ENCODE measurements around the gene GADD45B.

The GADD45B gene

DNA sequence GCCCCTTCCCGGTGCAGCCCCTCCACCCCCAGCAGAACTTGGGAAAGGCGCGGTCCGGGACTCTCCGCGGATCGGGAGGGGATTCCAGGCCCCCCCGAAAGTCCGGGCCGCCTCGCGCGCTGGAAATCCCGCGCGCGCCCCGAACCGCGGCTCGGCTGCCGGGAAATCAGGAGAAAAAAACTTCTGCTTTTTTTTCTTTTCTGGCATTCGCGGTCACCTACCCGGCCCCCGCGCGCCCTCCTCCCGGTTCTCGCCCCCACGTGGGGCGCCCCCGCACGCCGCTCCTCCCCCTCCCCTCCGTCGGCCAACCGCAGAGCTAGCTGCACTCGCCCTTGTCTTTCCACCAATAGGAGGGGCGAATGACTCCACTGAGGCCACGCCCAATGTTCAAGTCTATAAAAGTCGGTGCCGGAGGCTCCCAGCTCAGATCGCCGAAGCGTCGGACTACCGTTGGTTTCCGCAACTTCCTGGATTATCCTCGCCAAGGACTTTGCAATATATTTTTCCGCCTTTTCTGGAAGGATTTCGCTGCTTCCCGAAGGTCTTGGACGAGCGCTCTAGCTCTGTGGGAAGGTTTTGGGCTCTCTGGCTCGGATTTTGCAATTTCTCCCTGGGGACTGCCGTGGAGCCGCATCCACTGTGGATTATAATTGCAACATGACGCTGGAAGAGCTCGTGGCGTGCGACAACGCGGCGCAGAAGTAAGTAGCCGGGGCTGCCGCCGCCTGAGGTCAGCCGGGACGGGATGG is at the start of gene GADD45B:
TSS of gene GADD45B (plus strand) at position 426 of the 749 bp plus-strand sequence. CDS start at position 658, 232 bp downstream.
- DNase-seq, result peak; percentile 99

GRCh38 chr19:2426611-2427428 is 49.1 kb upstream of the GADD45B start:
- peak; percentile 31 for DNase-seq

DNA sequence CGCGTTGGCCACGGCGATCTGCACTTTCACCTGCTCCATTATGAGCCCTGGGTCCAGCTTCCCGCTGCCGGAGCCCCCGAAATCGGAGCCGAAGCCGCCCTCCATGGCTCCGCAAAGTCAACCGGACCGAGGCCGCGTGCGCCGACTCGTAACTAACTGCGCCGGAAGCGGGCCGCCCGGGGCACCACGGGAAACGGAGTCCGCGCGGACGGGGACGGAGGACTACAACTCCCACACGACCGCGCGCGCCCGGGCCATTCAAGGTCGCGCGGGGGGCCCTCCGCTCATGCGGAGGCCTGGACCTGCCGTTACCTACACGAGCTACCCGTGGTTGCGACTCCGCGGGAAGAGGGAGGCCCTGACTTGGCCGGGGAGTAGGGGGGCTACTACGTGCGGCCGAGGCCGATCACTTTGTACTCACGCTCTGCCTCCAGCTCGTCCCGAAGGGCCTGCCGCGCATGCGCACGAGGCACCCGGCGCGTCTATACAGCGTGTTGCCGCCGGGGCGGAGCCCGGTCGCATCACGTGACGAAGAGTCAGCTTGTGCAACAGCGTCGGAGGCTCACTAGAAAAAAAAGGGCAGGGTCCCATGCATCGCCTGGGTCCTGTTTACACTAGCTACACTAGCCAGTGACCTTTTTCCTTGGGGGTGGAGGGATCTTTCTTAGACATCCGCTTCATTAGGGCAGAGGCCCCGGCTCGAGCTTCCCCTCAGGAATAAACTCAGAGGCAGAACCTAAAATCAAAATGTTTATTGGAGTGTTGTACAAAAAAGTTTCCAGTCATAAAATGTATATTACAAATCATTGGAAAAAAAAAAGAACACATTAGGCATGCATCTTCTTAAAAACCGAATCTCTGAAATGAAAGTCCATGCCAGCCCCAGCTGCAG is 48.3 kb upstream of the GADD45B start, which contains the start of gene TIMM13:
TSS of gene TIMM13 (minus strand) at position 158 of the 892 bp plus-strand sequence. CDS start at position 105, 53 bp downstream.
- DNase-seq, result peak; percentile 95

GRCh38 chr19:2428321-2428690 is 47.6 kb upstream of the GADD45B start:
- DNase-seq, result no peak

GRCh38 chr19:2428756-2429711 is 46.9 kb upstream of the GADD45B start:
- DNase-seq, result no peak

DNA sequence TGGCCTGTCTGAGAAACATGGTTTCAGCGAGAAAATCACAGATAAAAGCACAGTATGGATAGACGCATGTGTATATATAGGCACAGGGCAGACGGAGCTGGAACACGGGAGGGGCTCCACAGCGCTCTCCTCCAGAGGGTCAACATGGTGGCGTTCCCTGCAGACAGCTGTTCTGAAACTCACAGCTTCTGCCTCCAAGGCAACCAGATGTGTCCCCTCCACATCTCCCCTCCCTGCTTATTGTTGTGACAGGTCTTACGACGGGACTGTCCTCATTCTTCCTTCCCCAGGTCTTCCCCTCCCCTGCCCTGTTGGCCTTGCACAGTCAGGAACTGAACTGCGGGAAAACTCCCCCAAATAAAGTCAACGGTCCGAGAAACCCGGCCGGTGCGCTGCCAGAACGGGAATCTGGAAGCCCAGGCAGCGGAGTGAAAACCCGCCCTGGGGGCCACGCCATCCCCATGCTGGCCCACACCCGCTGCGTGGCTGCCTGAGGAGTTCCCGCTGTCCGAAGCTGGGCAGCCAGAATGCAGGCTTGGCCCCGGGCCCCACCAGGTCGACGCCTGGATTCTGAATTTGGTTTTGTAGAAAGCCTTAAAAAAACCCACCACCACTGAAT is 45.9 kb upstream of the GADD45B start:
- no peak for DNase-seq

GRCh38 chr19:2431318-2432055 is 44.4 kb upstream of the GADD45B start:
- DNase-seq, result no peak

GRCh38 chr19:2432131-2432848 is 43.6 kb upstream of the GADD45B start:
- no peak for DNase-seq

- no peak for DNase-seq
These were observed 42.1 kb upstream of the GADD45B start for GRCh38 chr19:2433854-2434253.

- no peak for DNase-seq
These were observed 41.7 kb upstream of the GADD45B start for GRCh38 chr19:2434267-2434666.

GRCh38 chr19:2434721-2435265 is 41.1 kb upstream of the GADD45B start:
- no peak for DNase-seq

DNA sequence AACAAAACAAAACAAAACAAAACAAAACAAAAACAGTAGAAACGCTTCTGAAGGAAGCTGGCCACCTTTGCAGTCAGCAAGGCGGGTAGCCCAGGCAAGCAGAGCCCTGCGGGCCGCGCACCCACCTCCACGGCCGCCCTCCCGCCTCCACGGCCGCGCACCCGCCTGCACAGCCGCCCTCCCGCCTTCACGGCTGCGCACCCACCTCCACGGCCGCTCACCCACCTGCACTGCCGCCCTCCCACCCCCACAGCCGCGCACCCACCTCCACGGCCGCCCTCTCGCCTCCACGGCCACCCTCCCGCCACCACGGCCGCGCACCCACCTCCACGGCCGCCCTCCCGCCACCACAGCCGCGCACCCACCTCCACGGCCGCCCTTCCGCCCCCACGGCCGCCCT is 39.5 kb upstream of the GADD45B start:
- DNase-seq, result no peak

DNA sequence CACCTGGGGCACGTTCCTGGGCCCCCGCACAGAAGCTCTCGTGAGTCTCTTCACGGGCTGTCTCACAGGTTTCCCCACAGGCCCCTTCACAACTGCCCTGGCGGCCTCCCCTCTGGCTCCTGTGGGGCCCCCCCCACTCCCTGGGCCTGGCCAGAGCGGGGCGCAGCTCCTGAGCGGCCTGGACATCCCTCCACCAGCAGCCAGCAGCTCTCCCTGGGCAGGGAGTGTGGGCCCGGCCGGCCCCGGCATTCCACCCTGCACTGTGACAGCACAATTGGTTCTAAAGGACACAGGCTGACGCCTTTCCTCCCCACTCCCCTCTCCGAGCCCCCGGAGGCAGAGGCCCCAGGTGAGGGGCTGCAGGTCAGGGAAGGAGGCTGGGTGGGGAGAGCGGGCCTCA is 39.0 kb upstream of the GADD45B start:
- no peak for DNase-seq

DNA sequence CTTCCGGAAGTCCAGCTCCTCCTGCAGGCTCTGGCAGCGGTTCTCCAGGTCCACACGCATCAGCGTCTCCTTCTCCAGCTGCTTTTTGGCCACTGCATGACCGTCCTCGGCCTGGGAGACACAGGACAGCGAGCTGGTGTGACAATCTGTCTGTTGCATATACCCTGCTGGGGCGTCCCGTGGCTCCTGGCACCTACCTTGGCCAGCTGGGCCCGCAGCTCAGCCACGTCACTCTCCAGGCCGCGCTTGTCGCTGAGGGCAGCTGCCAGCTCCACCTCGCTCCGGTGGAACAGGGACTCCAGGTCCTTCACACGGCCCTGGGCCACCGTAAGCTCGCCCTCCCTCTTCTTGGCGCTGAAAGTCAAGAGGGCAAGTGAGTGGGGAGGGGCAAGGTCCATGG is 37.7 kb upstream of the GADD45B start:
- no peak for DNase-seq

DNA sequence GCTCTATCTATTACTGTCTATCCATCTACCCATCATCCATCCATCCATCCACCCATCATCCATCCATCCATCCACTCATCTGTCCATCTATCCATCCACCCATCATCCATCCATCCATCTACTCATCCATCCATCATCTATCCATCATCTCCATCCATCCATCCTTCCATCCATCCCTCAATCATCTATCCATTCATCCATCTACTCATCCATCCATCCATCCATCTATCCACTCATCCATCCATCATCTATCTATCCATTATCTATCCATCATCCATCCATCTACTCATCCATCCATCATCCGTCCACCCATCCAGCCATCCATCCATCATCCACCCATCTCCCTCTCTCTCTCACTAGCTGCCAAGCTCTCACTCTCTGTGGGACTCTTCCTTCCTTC is 35.4 kb upstream of the GADD45B start:
- DNase-seq, result no peak

DNA sequence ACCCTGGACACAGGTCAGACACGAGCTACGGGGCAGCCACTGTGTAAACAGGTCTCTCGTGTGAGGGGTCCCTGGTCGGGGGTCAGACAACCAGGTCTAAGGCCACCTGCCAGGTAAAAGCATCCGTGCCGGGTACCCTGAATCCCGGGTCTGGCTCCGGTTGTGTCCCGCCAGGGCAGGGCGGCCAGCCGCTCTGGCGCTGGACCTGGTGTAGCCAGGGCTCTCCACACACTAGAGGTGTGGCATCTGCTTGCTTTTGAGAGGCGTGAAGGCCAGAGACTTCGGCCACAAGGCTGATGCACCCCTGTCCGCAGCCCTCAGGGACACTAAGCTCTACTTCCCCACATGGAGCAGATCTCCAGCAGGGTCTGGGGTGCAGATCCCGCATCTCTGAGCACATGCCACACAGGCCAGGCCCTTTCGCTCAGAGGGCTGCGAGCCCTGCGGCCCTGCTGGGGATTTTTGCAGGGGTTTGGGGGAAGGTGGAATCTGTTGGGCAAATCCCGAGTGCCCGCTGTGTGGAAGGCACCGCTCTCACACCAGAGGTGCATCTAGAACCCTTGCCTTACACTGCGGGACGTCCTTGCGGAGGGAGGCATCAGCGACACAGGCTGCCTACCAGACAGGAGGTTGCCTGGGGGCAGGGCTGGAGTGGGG is 34.7 kb upstream of the GADD45B start:
- no peak for DNase-seq

- DNase-seq, result no peak
These were observed 32.7 kb upstream of the GADD45B start for GRCh38 chr19:2443116-2443784.

- no peak for DNase-seq
These were observed 32.1 kb upstream of the GADD45B start for GRCh38 chr19:2443785-2444182.

Data from fibroblast of upper back skin (primary cell).